HS-27A (cell line): ENCODE data around the gene HPCAL4.
A peak's percentile ranks its signal among the peaks of the same experiment; 100 is the strongest.

Source experiments
- DNase-seq: peaks from one replicate; pipeline ENCODE4 v3.0.0-alpha.2; 2012; ENCODE audit warnings: low read depth, missing footprints

Gene HPCAL4

GRCh38 chr1:39649636-39650185 is 41.5 kb downstream of the HPCAL4 start:
- DNase-seq, result no peak

DNA sequence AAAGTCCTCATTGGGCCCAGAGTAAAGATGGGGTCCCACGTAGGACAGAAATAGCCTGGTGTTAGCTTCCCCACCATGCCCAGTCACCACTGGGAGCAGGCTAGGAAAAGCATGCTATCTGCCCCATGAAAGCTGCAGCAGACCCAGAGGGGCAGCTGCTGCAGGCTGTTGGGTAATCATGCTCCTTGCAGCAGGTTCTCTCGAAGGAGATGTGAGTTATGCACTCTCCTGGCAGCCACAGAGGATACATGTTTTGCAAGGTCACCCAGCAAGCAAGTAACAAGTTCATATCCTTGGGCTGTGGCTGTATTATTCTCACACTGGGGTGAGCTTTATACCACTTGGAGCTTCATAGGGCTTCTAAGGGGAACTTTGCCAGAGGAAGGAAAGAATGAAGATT is 42.7 kb downstream of the HPCAL4 start:
- no peak for DNase-seq

DNA sequence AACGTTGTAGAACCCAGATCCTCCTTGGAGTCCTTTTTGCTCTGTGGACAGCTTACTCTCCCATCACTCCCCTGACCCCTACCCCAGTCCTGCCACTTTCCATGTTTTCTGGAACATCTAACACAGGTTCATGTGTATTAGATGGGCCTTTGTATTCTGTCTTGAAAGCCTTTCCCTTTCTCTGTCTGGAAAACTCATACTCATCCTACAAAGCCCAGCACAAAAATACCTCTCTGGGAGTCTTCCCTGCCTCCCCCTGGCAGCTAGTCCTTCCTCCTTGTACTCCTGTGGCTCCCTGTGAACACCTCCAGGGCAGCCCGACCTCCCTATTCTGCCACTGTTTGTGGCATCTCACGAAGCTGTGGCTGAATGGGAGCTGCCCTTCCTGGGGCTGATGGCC is 44.0 kb downstream of the HPCAL4 start:
- DNase-seq, result no peak

GRCh38 chr1:39646232-39647081 is 44.8 kb downstream of the HPCAL4 start:
- DNase-seq, result no peak

- no peak for DNase-seq
Measured at GRCh38 chr1:39645411-39646043, 45.7 kb downstream of the HPCAL4 start.

- no peak for DNase-seq
Measured at GRCh38 chr1:39643705-39644104, 47.5 kb downstream of the HPCAL4 start.

GRCh38 chr1:39642796-39643195 is 48.4 kb downstream of the HPCAL4 start:
- DNase-seq, result peak; percentile 83

GRCh38 chr1:39640861-39641260 is 50.4 kb downstream of the HPCAL4 start:
- DNase-seq, result no peak

- DNase-seq, result no peak
Measured at GRCh38 chr1:39639305-39640130, 51.7 kb downstream of the HPCAL4 start, which contains the start of gene HEYL. TSS of gene HEYL (minus strand) at chr1:39639643. CDS start at chr1:39639625, 18 bp downstream.

DNA sequence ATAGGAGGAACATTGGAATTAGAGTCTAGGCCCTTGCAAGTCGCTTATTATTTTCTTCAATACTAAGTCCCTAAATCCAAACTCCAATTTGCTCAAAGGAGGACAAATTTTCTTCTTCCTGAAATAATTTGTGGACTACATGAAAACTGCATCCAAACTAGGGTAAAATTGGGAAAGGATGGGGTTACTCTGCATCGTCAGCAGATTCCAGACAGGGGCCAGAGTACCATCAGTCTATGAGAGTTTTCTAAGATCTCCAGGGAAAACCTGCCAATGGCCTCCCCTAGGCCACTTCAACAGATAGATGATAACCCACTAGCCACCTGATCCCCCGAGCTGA is 52.3 kb downstream of the HPCAL4 start:
- no peak for DNase-seq

DNA sequence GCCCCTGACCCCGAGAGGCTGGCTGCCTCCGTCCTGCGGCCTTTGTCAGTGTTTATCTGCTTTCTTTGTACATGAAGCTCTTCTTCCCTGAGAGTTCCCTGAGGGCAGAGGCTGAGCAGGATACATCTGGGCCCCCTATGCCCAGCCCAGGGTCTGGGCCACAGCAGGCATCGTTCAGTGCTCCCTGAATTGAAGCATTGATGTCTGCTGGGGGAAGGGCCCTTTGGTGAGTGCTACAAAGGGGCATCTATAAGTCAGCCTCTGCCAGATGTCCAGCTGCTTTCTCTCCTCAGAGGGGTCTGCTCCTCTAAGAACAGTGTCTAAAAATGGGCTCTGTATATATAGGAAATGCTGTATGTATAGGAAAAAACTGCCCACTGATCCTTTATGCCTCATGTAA is 53.9 kb downstream of the HPCAL4 start:
- DNase-seq, result no peak

- DNase-seq, result no peak
Measured at GRCh38 chr1:39635871-39636210, 55.4 kb downstream of the HPCAL4 start.

GRCh38 chr1:39635205-39635870 is 55.9 kb downstream of the HPCAL4 start:
- no peak for DNase-seq

DNA sequence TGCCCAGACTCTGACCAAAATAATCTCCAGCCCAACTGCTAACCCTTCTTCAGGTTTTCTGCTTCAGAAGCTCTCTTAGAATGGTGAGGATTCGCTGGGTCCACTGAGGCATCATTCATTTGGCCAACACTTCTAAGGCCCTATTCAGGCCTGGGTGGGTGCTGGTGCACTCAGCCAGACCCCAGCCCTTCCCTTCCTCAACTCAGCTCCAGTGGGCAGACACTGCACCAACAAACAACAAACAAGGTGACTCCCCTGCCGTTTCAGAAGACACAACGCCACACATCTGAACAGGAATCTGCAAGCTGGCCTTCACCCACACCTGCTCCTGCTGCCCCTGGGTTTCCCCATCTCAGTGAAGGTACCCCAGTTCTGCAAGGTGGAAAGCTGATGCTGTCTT is 57.8 kb downstream of the HPCAL4 start:
- DNase-seq, result no peak

GRCh38 chr1:39632682-39633417 is 58.4 kb downstream of the HPCAL4 start:
- no peak for DNase-seq

- no peak for DNase-seq
Measured at GRCh38 chr1:39632323-39632681, 58.9 kb downstream of the HPCAL4 start.

DNA sequence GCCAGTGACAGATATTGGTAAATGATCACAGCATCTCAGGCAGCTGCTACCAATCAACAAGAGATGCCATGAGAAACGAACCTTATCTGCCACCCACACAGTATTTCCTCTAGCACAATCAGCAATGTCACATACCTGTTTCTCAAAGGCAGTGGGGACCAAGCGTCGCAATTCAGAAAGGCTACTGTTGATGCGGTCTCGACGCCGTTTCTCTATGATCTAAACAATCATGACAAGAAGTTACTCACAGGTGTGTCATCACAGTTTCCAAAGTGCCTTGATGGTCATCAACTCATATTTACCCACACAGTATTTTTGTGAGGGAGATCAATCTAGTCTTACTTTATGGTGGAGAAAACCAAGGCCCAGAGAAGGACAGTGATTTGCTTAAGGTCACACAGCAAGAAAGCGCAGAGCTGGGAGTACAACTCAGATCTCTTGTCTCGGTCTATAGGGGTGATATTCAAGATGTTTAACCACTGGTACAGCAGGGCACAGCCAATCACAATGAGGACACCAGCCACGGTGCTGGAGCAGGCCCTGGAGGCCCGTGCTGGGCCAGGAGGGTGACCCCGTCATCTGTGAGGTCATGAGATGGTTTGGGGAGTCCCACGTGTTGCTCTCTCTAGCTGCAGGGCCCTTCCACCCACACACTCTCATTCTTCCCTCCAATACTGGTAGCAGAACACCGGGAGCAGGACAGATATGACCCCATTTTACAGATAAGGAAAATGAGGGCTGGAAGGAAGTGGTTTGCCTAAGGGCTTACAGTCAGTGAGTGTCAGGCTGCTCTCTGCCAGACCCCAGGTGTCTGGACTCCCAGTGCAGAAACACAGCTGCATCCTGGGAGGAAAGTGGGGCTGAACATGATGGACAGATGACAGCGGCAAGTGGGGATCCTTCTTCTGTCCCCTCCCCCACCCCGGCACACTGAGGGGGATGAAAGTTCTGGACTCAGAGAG is 59.6 kb downstream of the HPCAL4 start:
- DNase-seq, result no peak

DNA sequence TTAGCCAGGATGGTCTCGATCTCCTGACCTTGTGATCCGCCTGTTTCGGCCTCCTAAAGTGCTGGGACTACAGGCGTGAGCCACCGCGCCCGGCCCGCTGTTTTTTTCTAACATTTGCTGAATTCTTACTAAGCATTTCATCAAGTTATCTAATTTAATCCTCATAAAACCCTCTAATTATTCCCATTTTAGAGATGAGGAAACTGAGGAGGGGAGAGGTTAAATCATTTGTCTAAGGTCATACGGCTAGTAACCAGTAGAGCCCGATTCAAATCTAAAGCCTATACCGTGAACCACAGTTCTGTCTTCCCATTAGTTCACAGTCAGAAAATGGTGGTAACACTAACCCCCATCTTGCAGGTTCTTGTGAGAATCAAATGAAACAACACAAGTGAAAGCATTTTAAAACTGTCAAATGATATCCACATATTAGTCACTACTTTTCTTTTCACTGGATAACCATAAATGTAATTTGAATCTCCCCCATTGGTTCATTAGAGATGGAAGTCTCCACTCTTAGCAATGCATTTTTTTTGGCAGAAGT is 62.4 kb downstream of the HPCAL4 start:
- DNase-seq, result no peak
